ENCODE measurements around the gene DNAJC15.

The DNAJC15 gene

DNA sequence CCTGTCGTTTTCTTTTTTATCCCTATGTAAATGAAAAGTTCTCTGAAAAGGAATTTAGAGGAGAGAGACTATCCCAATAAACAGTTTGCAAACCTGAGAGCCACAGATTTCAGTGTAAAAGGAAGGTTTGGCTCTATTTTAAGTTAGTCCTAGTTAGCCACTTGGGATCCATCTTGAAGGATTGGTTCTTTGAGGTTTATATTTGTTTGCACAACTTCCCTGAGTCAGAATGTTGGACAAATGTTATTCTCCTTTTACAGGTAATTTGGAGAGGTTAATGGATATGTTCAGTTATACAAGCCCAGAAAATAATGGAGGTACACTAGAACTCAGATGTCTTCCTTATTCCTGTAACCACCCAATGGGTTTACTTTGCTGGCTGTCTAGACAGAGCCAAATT, 2.6 kb upstream of the DNAJC15 start:
- H3K36me3 ChIP-seq (ENCODE audit: control insufficient read depth in 5 of 5, insufficient read depth in 5 of 5, low read length in 5 of 5) = no peaks in the 10 kb centered on the region
- no peaks in the 10 kb centered on the region for H3K9me3 ChIP-seq (ENCODE audit: control insufficient read depth in 5 of 5, low read length in 5 of 5)
- H3K9ac ChIP-seq (ENCODE audit: low read length in 5 of 5) = no peak overlapping the region
- H3K27me3 ChIP-seq (ENCODE audit: control insufficient read depth in 5 of 5, insufficient read depth in 4 of 5, low read length in 5 of 5) = no peaks in the 10 kb centered on the region
- H3K4me3 ChIP-seq (ENCODE audit: low read depth in 1 of 5, low read length in 5 of 5) = no peak overlapping the region
- H3K27ac ChIP-seq (ENCODE audit: low read depth, low read length) = no peak overlapping the region
- H3K4me1 ChIP-seq (ENCODE audit: control insufficient read depth in 5 of 5, insufficient read depth in 5 of 5, low read length in 5 of 5) = peaks cover 0 to 27% (median 22%) of the 10 kb centered on the region in 5 donors

DNA sequence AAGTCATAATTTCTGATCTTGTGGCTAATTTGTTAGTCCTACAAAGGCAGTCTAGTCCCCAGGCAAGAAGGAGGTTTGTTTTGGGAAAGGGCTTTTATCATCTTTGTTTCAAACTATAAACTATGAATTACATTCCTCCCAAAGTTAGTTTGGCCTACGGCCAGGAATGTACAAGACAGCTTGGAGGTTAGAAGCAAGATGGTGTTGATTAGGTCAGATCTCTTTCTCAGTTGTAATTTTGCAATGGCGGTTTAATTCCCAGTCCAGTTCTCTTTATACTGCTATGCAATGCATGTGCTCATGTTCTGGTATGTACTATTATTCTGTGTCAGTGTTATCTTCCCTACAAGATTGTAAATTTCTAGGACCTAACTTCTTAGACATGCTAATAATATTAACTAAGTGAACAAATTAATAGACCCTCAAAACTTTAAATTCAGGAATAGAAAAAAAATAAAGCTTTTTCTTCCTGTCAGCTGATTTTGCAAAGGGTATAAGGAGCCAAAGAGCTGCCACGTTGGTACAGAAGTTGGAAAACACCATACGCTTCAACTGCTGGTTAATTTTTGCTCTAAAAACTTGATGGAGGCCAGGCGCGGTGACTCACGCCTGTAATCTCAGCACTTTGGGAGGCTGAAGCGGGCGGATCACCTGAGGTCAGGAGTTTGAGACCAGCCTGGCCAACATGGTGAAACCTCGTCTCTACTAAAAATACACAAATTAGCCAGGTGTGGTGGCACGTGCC, 1.3 kb upstream of the DNAJC15 start:
- Histone ChIP-seq H3K27me3 (ENCODE audit: control insufficient read depth in 5 of 5, insufficient read depth in 4 of 5, low read length in 5 of 5) (no peaks in the 10 kb centered on the region), H3K9me3 (ENCODE audit: control insufficient read depth in 5 of 5, low read length in 5 of 5) (no peaks in the 10 kb centered on the region), H3K27ac (ENCODE audit: low read depth, low read length) (no peak overlapping the region), H3K4me1 (ENCODE audit: control insufficient read depth in 5 of 5, insufficient read depth in 5 of 5, low read length in 5 of 5) (peaks cover 0 to 33% (median 28%) of the 10 kb centered on the region in 5 donors), H3K9ac (ENCODE audit: low read length in 5 of 5) (no peak overlapping the region), H3K36me3 (ENCODE audit: control insufficient read depth in 5 of 5, insufficient read depth in 5 of 5, low read length in 5 of 5) (no peaks in the 10 kb centered on the region), H3K4me3 (ENCODE audit: low read depth in 1 of 5, low read length in 5 of 5) (no peak overlapping the region)

DNA sequence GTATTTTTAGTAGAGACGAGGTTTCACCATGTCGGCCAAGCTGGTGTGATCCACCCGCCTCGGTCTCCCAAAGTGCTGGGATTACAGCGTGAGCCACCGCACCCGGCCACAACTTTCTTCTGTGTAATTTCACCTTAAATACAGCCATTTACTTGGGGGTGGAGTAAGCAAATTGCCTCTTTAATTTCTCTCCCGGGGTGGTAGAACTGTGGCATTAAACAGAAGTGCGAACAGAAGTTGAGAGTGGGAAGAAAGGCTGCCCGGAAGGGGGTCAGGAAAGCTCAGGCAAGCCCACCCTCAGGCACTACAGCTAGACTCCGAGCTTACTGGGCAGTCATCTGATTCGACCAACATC, 475 bp upstream of the DNAJC15 start:
- Histone ChIP-seq H3K36me3 (ENCODE audit: control insufficient read depth in 5 of 5, insufficient read depth in 5 of 5, low read length in 5 of 5) (peaks cover 0 to under 1% (median 0%) of the 10 kb centered on the region in 5 donors), H3K9ac (ENCODE audit: low read length in 5 of 5) (peak overlapping the region in 4 of 5 donors; percentile 80 to 96 (median 89)), H3K4me3 (ENCODE audit: low read depth in 1 of 5, low read length in 5 of 5) (peak overlapping the region; percentile 73 to 95 (median 95)), H3K9me3 (ENCODE audit: control insufficient read depth in 5 of 5, low read length in 5 of 5) (no peaks in the 10 kb centered on the region), H3K27me3 (ENCODE audit: control insufficient read depth in 5 of 5, insufficient read depth in 4 of 5, low read length in 5 of 5) (no peaks in the 10 kb centered on the region), H3K27ac (ENCODE audit: low read depth, low read length) (peak overlapping the region; percentile 88), H3K4me1 (ENCODE audit: control insufficient read depth in 5 of 5, insufficient read depth in 5 of 5, low read length in 5 of 5) (peaks cover 0 to 33% (median 28%) of the 10 kb centered on the region in 5 donors)

DNA sequence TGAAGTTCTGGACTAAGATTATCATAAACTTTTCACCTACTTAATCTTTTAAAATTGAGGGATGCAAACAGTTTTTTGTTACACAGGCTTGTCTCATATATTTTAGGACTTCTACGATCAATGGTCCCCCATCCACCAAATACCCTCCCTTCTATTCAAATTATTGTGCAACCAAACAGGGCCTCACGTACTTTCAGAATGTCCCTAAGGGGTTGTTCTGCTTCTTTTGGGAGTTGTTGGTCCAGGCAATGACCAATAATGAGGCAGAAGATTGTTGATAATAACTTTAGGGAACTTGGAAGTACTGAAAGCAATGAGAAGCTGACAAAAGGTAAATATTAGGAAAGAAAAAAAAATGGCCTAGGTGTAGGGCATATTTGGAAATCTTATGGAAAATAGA, 2.9 kb downstream of the DNAJC15 start:
- Histone ChIP-seq H3K4me1 (ENCODE audit: control insufficient read depth in 5 of 5, insufficient read depth in 5 of 5, low read length in 5 of 5) (peaks cover 0 to 33% (median 28%) of the 10 kb centered on the region in 5 donors), H3K4me3 (ENCODE audit: low read depth in 1 of 5, low read length in 5 of 5) (no peak overlapping the region), H3K36me3 (ENCODE audit: control insufficient read depth in 5 of 5, insufficient read depth in 5 of 5, low read length in 5 of 5) (peaks cover 0 to 10% (median 0%) of the 10 kb centered on the region in 5 donors), H3K9ac (ENCODE audit: low read length in 5 of 5) (no peak overlapping the region), H3K9me3 (ENCODE audit: control insufficient read depth in 5 of 5, low read length in 5 of 5) (no peaks in the 10 kb centered on the region), H3K27ac (ENCODE audit: low read depth, low read length) (no peak overlapping the region), H3K27me3 (ENCODE audit: control insufficient read depth in 5 of 5, insufficient read depth in 4 of 5, low read length in 5 of 5) (no peaks in the 10 kb centered on the region)

DNA sequence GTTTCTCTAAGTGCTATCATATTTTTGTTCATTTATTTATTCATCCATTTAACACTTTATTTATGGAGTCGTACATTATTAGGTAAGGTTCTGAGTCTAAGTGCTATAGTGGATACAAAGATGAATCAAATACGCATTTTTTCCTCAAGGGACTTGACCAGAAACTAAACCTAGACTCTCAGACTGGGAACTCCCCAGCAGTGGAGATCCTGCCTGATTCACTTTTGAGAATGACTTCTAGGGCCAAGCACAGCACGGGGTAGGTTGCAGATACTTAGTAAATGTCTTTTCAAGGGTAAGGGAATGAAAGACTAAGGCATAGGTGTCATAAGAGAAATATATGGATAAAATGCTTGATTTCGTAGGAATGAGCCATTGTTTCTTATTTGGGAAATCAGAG, 7.2 kb downstream of the DNAJC15 start:
- Histone ChIP-seq H3K4me3 (ENCODE audit: low read depth in 1 of 5, low read length in 5 of 5) (no peak overlapping the region), H3K36me3 (ENCODE audit: control insufficient read depth in 5 of 5, insufficient read depth in 5 of 5, low read length in 5 of 5) (peaks cover 0 to 10% (median 0%) of the 10 kb centered on the region in 5 donors), H3K4me1 (ENCODE audit: control insufficient read depth in 5 of 5, insufficient read depth in 5 of 5, low read length in 5 of 5) (peaks cover 0 to 14% (median 7%) of the 10 kb centered on the region in 5 donors), H3K27ac (ENCODE audit: low read depth, low read length) (no peak overlapping the region), H3K9me3 (ENCODE audit: control insufficient read depth in 5 of 5, low read length in 5 of 5) (no peaks in the 10 kb centered on the region), H3K9ac (ENCODE audit: low read length in 5 of 5) (no peak overlapping the region), H3K27me3 (ENCODE audit: control insufficient read depth in 5 of 5, insufficient read depth in 4 of 5, low read length in 5 of 5) (no peaks in the 10 kb centered on the region)

DNA sequence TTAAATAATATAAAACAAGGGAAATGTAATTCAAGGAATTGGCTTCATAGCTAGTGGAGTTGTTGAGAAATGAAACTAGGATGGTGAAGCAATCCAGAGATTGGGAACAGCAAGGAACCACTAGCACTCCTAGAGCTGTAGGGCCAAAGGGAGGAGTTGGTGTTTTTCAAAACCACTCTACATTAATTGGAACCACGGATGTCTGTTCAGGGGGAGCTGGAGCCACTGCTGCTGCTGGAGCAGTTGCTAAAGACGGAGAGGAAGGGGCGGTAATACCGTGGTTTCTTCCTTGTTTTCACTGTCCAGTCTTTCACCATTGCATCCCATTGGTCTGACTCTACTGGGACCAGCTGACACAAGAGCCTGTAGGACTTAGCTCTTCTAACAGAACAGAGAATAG, 8.5 kb downstream of the DNAJC15 start:
- no peak overlapping the region for H3K27ac ChIP-seq (ENCODE audit: low read depth, low read length)
- no peaks in the 10 kb centered on the region for H3K27me3 ChIP-seq (ENCODE audit: control insufficient read depth in 5 of 5, insufficient read depth in 4 of 5, low read length in 5 of 5)
- H3K4me1 ChIP-seq (ENCODE audit: control insufficient read depth in 5 of 5, insufficient read depth in 5 of 5, low read length in 5 of 5) = peaks cover 0 to 7% (median 5%) of the 10 kb centered on the region in 5 donors
- H3K36me3 ChIP-seq (ENCODE audit: control insufficient read depth in 5 of 5, insufficient read depth in 5 of 5, low read length in 5 of 5) = peaks cover 0 to 10% (median 0%) of the 10 kb centered on the region in 5 donors
- H3K4me3 ChIP-seq (ENCODE audit: low read depth in 1 of 5, low read length in 5 of 5) = no peak overlapping the region
- no peaks in the 10 kb centered on the region for H3K9me3 ChIP-seq (ENCODE audit: control insufficient read depth in 5 of 5, low read length in 5 of 5)
- peak overlapping the region in 1 of 5 donors; percentile 1 for H3K9ac ChIP-seq (ENCODE audit: low read length in 5 of 5)

DNA sequence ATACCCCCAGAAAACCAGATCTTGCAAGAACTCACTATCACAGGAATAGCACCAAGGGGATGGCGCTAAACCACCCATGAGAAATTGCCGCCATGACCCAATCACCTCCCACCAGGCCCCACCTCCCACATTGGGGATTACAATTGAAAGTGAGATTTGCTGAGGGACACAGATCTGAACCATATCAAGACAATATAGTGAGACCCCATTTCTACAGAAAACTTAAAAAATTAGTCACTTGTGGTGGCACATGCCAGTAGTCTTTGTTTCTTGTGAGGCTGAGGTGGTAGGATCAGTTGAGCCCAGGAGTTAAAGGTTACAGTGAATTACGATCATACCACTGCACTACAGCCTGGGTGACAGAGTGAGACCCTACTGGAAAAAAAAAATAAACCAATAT, 9.7 kb downstream of the DNAJC15 start:
- H3K4me3 ChIP-seq (ENCODE audit: low read depth in 1 of 5, low read length in 5 of 5) = no peak overlapping the region
- peaks cover 0 to 8% (median 0%) of the 10 kb centered on the region in 5 donors for H3K36me3 ChIP-seq (ENCODE audit: control insufficient read depth in 5 of 5, insufficient read depth in 5 of 5, low read length in 5 of 5)
- H3K4me1 ChIP-seq (ENCODE audit: control insufficient read depth in 5 of 5, insufficient read depth in 5 of 5, low read length in 5 of 5) = peaks cover 0 to 9% (median 7%) of the 10 kb centered on the region in 5 donors
- H3K27ac ChIP-seq (ENCODE audit: low read depth, low read length) = no peak overlapping the region
- no peaks in the 10 kb centered on the region for H3K27me3 ChIP-seq (ENCODE audit: control insufficient read depth in 5 of 5, insufficient read depth in 4 of 5, low read length in 5 of 5)
- H3K9me3 ChIP-seq (ENCODE audit: control insufficient read depth in 5 of 5, low read length in 5 of 5) = no peaks in the 10 kb centered on the region
- H3K9ac ChIP-seq (ENCODE audit: low read length in 5 of 5) = no peak overlapping the region

DNA sequence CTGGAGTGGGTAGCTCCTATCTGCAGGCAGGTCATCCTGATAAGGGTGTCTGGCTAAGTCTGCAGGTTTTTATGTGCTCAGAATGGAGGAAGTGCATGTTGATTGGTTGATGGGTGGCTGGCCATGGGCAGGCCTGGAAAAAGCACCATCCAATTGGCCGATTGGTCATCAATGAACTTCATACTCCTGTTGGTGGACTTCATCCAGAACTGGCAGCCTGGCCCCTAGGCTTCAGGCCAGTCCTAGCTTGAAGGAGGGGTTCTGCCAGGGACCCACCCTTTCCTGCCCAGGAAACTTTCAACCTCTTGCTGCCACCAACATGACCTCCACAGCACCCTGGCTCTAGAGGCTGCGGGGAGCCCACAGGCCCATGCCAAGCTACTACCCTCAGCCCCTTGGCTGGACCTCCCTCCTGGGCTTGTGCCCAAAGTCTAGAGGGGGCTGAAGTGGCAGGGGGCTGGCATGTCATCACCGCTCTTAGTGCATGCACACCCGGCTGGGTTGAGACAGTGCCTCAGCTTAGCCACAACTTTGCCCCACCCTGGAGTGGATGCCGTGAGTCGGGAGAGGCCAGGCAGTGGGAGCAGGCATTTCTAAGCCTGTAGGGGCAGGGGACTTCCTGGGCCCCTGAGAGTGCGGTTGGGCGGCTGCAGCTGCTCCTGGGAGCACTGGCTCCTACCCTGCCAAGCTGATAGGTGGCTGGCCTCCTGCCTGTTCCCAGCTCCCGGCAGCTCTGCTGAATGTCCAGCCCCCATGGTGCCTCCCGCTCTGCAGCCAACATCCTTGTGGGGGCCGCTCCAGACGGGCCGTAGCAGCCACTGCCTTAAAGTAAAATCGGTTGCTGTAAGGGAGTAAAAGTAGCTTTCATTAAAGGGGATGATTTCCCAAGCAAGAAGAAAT, 13.2 kb downstream of the DNAJC15 start:
- Histone ChIP-seq H3K9ac (ENCODE audit: low read length in 5 of 5) (no peak overlapping the region), H3K4me3 (ENCODE audit: low read depth in 1 of 5, low read length in 5 of 5) (no peak overlapping the region), H3K27me3 (ENCODE audit: control insufficient read depth in 5 of 5, insufficient read depth in 4 of 5, low read length in 5 of 5) (no peaks in the 10 kb centered on the region), H3K4me1 (ENCODE audit: control insufficient read depth in 5 of 5, insufficient read depth in 5 of 5, low read length in 5 of 5) (peaks cover 0 to 15% (median 9%) of the 10 kb centered on the region in 5 donors), H3K9me3 (ENCODE audit: control insufficient read depth in 5 of 5, low read length in 5 of 5) (no peaks in the 10 kb centered on the region), H3K27ac (ENCODE audit: low read depth, low read length) (no peak overlapping the region), H3K36me3 (ENCODE audit: control insufficient read depth in 5 of 5, insufficient read depth in 5 of 5, low read length in 5 of 5) (peaks cover 0 to 5% (median 0%) of the 10 kb centered on the region in 5 donors)

DNA sequence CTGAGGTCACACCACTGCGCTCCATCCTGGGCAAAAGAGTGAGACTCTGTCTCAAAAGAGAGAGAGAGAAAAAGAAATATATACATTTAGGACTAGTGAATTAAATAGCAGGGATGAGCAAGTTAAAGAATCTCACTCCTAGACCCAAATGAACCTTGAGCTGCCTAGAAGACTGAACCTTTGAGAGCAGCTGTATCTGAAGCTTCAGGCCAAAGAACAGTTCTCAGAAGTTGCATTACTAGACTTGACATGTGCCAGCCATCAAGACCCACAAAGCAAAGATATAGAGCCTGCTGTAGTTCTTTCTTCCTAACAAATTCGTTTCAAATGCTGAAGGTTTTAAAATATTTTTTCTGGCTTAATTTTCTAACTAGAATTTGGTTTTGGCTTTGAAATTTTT, 16.6 kb downstream of the DNAJC15 start:
- H3K36me3 ChIP-seq (ENCODE audit: control insufficient read depth in 5 of 5, insufficient read depth in 5 of 5, low read length in 5 of 5) = peaks cover 0 to 5% (median 0%) of the 10 kb centered on the region in 5 donors
- H3K4me3 ChIP-seq (ENCODE audit: low read depth in 1 of 5, low read length in 5 of 5) = no peak overlapping the region
- H3K9me3 ChIP-seq (ENCODE audit: control insufficient read depth in 5 of 5, low read length in 5 of 5) = no peaks in the 10 kb centered on the region
- H3K27me3 ChIP-seq (ENCODE audit: control insufficient read depth in 5 of 5, insufficient read depth in 4 of 5, low read length in 5 of 5) = no peaks in the 10 kb centered on the region
- no peak overlapping the region for H3K9ac ChIP-seq (ENCODE audit: low read length in 5 of 5)
- H3K27ac ChIP-seq (ENCODE audit: low read depth, low read length) = no peak overlapping the region
- peaks cover 0 to 17% (median 7%) of the 10 kb centered on the region in 5 donors for H3K4me1 ChIP-seq (ENCODE audit: control insufficient read depth in 5 of 5, insufficient read depth in 5 of 5, low read length in 5 of 5)

All from subcutaneous abdominal adipose tissue (tissue), 5 donors.